Skeletal muscle tissue (tissue), 4 donors: ENCODE results near the gene CDS1. TPM values are rescaled to one million over a fixed set of nuclear protein-coding genes. Genes with fewer than 3 reads are reported as not detected.

Experiments used
- H3K27ac ChIP-seq: one replicate; pipeline ENCODE4 v1.7.0; 2013; ENCODE audit warnings: mild to moderate bottlenecking, low read depth, low read length, inconsistent platforms
- H3K27me3 ChIP-seq, 3 donors: one replicate each; pipeline ENCODE4 v1.7.0; 2013; ENCODE audit warnings: low read length in 3 of 3; ENCODE audit not compliant: control insufficient read depth in 3 of 3, insufficient read depth in 3 of 3
- H3K36me3 ChIP-seq, 3 donors: one replicate each; pipeline ENCODE4 v1.7.0; 2013; ENCODE audit warnings: low read length in 3 of 3; ENCODE audit not compliant: control insufficient read depth in 3 of 3, insufficient read depth in 3 of 3
- H3K4me1 ChIP-seq, 3 donors: one replicate each; pipeline ENCODE4 v1.7.0; 2013; ENCODE audit warnings: low read length in 3 of 3, mild to moderate bottlenecking in 3 of 3; ENCODE audit not compliant: control insufficient read depth in 3 of 3, insufficient read depth in 3 of 3
- H3K4me3 ChIP-seq, 3 donors: one replicate each; pipeline ENCODE4 v1.7.0; 2013; ENCODE audit warnings: low read length in 3 of 3
- H3K9ac ChIP-seq, 3 donors: one replicate each; pipeline ENCODE4 v1.7.0; 2013; ENCODE audit warnings: low read length in 3 of 3, mild to moderate bottlenecking in 3 of 3, moderate library complexity in 2 of 3, low read depth in 1 of 3
- H3K9me3 ChIP-seq, 3 donors: one replicate each; pipeline ENCODE4 v1.7.0; 2013; ENCODE audit warnings: low read length in 3 of 3; ENCODE audit not compliant: control insufficient read depth in 3 of 3
- total RNA-seq: library from RNA; depleted of rRNA; stranded (reverse); fragments of >200 nt; gene quantifications from one replicate; pipeline ENCODE4 v1.2.3, GENCODE V29; 2014
- donor health status: Osteomylitis.

The CDS1 gene
- total RNA-seq, 1 donor from 2014 or later, result 0.52 TPM

DNA sequence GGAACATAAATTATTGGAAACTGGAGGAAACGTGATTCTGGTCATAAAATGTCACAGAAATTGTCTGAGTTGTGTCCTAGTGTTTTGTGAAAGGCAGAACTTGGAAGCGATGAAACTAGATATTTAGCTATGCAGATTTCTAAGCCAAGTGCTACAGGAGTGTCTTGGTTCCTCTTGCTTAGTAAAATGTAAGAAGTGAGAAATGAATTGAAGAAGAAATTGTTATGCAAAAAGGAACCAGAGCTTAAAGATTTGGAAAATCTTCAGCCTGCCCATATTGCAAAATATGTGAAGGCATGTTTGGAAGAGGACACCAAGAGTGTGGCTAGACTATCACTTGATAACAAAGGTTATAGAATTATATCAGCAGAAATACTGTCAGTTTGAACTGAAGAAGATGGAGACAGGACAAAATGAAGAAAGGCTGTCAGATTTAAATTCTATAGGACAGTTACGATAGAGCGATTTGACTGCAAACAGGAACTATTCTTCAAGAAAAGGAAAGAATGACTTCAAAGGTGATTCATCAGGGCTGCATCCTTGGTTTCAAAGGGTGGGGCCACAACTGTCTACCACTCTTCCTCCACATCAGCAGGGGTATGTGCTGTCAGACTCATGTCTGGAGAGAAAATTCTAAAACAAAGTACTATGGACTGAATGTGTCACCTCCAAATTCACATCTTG lies 9.4 kb upstream of the CDS1 start:
- Histone ChIP-seq H3K4me1 (no peaks in the 10 kb centered on the region), H3K9me3 (no peaks in the 10 kb centered on the region), H3K9ac (no peak overlapping the region), H3K4me3 (no peak overlapping the region), H3K27ac (no peak overlapping the region), H3K27me3 (no peaks in the 10 kb centered on the region), H3K36me3 (no peaks in the 10 kb centered on the region)

GRCh38 chr4:84574069-84574720 lies 8.7 kb upstream of the CDS1 start:
- Histone ChIP-seq H3K4me3 (no peak overlapping the region), H3K4me1 (no peaks in the 10 kb centered on the region), H3K9me3 (no peaks in the 10 kb centered on the region), H3K27me3 (no peaks in the 10 kb centered on the region), H3K36me3 (no peaks in the 10 kb centered on the region), H3K9ac (no peak overlapping the region), H3K27ac (no peak overlapping the region)

DNA sequence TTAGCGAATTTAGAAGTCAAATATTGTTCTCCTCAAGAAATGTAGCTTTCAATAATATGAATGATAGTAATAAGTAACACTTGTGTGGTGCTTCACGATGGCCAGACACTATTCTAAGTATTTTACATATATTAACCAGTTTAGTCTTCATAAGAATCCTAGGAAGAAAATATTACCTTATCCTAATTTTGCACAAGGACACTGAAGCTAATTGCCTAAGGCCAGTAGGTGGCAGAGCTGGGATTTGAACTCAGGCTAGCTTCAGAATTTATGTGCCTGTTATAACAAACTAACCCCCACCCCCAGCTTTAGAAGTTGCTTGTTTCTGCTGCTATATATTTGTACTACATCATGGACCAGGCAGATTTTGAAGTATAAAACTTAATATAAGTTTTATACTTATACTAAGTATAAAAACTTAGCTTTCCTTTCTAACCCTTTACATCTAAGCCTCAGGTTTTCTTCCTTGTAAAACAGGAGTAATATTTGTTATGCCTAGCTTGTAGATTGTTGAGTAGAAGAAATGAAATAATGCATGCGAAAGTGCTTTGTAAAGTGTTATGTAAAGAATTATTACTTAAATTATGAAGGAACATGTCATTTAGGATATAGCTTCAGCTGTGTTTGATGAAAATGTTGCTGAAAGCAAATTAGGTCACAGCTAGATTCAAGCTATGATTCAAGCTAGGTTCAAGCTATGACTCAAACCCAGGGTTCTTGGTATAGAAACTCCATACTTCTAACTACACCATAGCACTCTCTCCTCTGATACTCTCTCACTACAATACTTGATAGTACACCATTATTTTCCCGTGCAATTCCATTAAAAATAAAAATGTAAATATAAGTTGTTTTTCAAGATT lies 4.2 kb upstream of the CDS1 start:
- Histone ChIP-seq H3K9ac (no peak overlapping the region), H3K4me1 (peaks cover 9 to 13% (median 9%) of the 10 kb centered on the region in 3 donors), H3K9me3 (no peaks in the 10 kb centered on the region), H3K4me3 (no peak overlapping the region), H3K27ac (no peak overlapping the region), H3K36me3 (no peaks in the 10 kb centered on the region), H3K27me3 (peaks cover 6 to 13% (median 8%) of the 10 kb centered on the region in 3 donors)

DNA sequence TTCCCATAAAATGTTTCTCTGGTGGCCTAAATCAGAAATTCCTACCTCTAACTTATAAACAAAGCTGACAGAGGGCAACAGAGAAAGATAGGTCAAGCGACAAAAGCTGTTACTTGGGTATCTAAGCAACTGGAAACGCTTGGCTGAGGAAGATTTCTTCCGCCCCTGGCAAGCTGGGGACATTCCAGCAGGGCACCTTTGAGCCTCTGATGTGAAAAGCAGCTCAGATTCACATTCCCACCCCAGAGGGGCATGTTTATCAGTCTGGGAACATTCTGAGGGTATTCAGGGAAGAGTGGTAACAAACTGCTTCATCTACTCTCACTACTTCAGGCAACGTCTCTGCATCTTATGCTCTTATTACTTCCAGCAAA lies 3.5 kb upstream of the CDS1 start:
- H3K27me3 ChIP-seq, result peaks cover 11 to 19% (median 14%) of the 10 kb centered on the region in 3 donors
- no peak overlapping the region for H3K27ac ChIP-seq
- H3K9ac ChIP-seq, result no peak overlapping the region
- peaks cover 9 to 16% (median 10%) of the 10 kb centered on the region in 3 donors for H3K4me1 ChIP-seq
- H3K36me3 ChIP-seq, result no peaks in the 10 kb centered on the region
- H3K4me3 ChIP-seq, result no peak overlapping the region
- no peaks in the 10 kb centered on the region for H3K9me3 ChIP-seq

DNA sequence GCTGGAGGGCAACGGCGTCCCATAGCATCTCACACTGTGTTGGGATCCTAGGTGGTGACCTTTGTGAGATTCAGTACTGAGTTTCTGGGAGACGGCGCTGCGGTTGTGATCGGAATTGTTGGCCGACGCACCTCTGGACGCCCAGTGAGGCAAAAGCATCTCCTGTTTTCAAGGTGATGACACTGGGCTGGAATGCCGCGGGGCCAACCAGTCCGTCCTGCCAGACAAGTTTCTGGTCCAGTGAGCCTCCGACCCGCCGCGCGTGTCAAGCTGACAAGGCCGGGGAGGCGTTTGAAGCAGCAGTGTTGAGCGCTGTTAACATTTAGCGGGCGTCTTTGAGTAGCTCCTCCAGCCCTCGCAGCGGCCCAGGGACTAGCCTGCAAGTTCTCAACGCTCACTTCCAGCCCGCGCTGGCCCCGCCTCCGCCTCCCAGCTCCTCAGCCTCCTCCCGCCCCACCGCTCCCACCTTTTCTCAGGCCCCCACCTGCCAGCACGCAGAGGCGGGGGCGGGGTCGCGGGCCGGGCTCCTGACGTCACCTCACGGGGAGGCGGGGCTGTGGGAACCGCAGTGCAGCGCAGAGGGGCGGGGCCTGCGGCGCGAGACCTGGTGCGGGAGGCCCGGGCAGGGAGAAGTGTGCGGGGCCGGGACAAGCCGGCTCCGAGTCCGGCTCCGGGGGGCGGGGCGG lies 482 bp upstream of the CDS1 start:
- peaks cover 9 to 16% (median 10%) of the 10 kb centered on the region in 3 donors for H3K4me1 ChIP-seq
- no peaks in the 10 kb centered on the region for H3K36me3 ChIP-seq
- no peaks in the 10 kb centered on the region for H3K9me3 ChIP-seq
- no peak overlapping the region for H3K27ac ChIP-seq
- peaks cover 18 to 29% (median 23%) of the 10 kb centered on the region in 3 donors for H3K27me3 ChIP-seq
- H3K4me3 ChIP-seq, result peak overlapping the region; percentile 49 to 70 (median 67)
- H3K9ac ChIP-seq, result peak overlapping the region in 2 of 3 donors; percentile 28

- peaks cover 0 to 2% (median 0%) of the 10 kb centered on the region in 3 donors for H3K9me3 ChIP-seq
- H3K9ac ChIP-seq, result no peak overlapping the region
- H3K27me3 ChIP-seq, result peaks cover 18 to 31% (median 23%) of the 10 kb centered on the region in 3 donors
- H3K4me3 ChIP-seq, result peak overlapping the region; percentile 61 to 70 (median 67)
- H3K27ac ChIP-seq, result no peak overlapping the region
- peaks cover 9 to 16% (median 10%) of the 10 kb centered on the region in 3 donors for H3K4me1 ChIP-seq
- no peaks in the 10 kb centered on the region for H3K36me3 ChIP-seq
These were observed 1.0 kb downstream of the CDS1 start for GRCh38 chr4:84583876-84584380.

DNA sequence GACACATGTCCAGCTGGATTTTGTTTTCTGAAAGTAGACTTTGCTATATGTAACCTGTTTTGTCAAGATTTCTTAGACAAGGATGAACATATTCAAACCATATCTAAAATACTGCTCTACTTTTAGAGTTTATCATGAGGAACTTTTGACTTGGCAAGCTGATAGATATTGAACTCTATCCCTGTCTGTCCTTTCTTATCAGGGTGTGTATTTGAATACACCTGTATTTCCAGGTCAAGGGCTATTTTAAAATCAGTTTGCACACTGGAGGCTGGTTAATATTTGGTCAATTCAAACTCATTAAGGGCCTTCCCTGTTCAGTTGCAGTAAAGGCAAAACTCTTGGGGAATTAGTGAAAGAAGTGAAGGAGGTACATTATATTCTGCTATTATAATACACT lies 2.3 kb downstream of the CDS1 start:
- H3K27me3 ChIP-seq, result peaks cover 18 to 31% (median 23%) of the 10 kb centered on the region in 3 donors
- H3K36me3 ChIP-seq, result no peaks in the 10 kb centered on the region
- no peak overlapping the region for H3K9ac ChIP-seq
- H3K27ac ChIP-seq, result no peak overlapping the region
- peaks cover 0 to 2% (median 0%) of the 10 kb centered on the region in 3 donors for H3K9me3 ChIP-seq
- peaks cover 9 to 16% (median 10%) of the 10 kb centered on the region in 3 donors for H3K4me1 ChIP-seq
- H3K4me3 ChIP-seq, result no peak overlapping the region

DNA sequence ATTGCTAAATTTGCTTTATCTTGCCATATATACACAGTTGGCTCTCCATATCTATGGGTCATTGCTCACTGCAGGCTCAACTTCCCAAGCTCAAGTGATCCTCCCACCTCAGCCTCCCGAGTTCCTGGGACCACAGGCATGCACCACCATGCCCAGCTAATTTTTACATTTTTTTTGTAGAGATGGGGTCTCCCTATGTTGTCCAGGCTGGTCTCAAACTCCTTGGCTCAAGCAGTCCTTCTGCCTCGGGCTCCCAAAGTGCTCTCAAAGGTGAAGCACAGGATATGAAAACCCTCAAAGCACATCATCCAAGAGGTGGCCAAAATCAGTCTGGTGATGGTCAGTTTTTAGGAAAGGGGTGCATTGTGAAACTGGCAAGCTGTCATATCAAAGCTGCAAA lies 11.8 kb downstream of the CDS1 start:
- H3K27ac ChIP-seq, result no peak overlapping the region
- H3K27me3 ChIP-seq, result peaks cover 0 to 3% (median 0%) of the 10 kb centered on the region in 3 donors
- no peak overlapping the region for H3K9ac ChIP-seq
- no peaks in the 10 kb centered on the region for H3K4me1 ChIP-seq
- no peaks in the 10 kb centered on the region for H3K36me3 ChIP-seq
- H3K9me3 ChIP-seq, result no peaks in the 10 kb centered on the region
- no peak overlapping the region for H3K4me3 ChIP-seq

- H3K27ac ChIP-seq, result no peak overlapping the region
- H3K27me3 ChIP-seq, result peaks cover 0 to 3% (median 0%) of the 10 kb centered on the region in 3 donors
- H3K4me1 ChIP-seq, result no peaks in the 10 kb centered on the region
- no peak overlapping the region for H3K9ac ChIP-seq
- H3K9me3 ChIP-seq, result no peaks in the 10 kb centered on the region
- H3K36me3 ChIP-seq, result no peaks in the 10 kb centered on the region
- no peak overlapping the region for H3K4me3 ChIP-seq
These were observed 13.9 kb downstream of the CDS1 start for GRCh38 chr4:84596826-84597225.
